ENCODE results near the gene TNN. TPM values are rescaled to one million over a fixed set of nuclear protein-coding genes. Genes with fewer than 3 reads are reported as not detected.
A peak's percentile ranks its signal among the peaks of the same experiment; 100 is the strongest.

Gene TNN
- total and polyA plus RNA-seq, 7 donors: 0.03 to 0.36 (median 0.28) TPM; not detected in 2

GRCh38 chr1:175080030-175080429 lies 12.4 kb downstream of the TNN start:
- no peaks in the 10 kb centered on the region for H3K4me1 ChIP-seq
- no peaks in the 10 kb centered on the region for H3K36me3 ChIP-seq
- intact Hi-C loops (cut with DNase I): no loop called here
- no peak for TF ChIP-seq EP300 (IDR thresholded peaks at IDR 0.05)
- no peak for TF ChIP-seq POLR2A (IDR thresholded peaks at IDR 0.05)
- no peak for TF ChIP-seq POLR2AphosphoS5 (IDR thresholded peaks at IDR 0.05)
- TF ChIP-seq CTCF (IDR thresholded peaks at IDR 0.05): no peak
- DNase-seq: no peak
- no peaks in the 10 kb centered on the region for H3K9me3 ChIP-seq
- no peaks in the 10 kb centered on the region for H3K27me3 ChIP-seq
- H3K27ac ChIP-seq: no peak overlapping the region
- no peak overlapping the region for H3K4me3 ChIP-seq
- 68 to 72% methylated on average over 6 of the region's 6 CpGs for WGBS, 2 donors

GRCh38 chr1:175081983-175082382 lies 14.3 kb downstream of the TNN start:
- intact Hi-C loops (cut with DNase I): no loop called here
- Histone ChIP-seq H3K9me3 (no peaks in the 10 kb centered on the region), H3K4me1 (no peaks in the 10 kb centered on the region), H3K4me3 (no peak overlapping the region), H3K36me3 (no peaks in the 10 kb centered on the region), H3K27me3 (no peaks in the 10 kb centered on the region), H3K27ac (no peak overlapping the region)
- WGBS, 2 donors: 90 to 93% methylated on average over 2 of the region's 2 CpGs
- no peak for DNase-seq
- no peak for TF ChIP-seq POLR2A (IDR thresholded peaks at IDR 0.05)
- TF ChIP-seq EP300 (IDR thresholded peaks at IDR 0.05): no peak
- no peak for TF ChIP-seq CTCF (IDR thresholded peaks at IDR 0.05)
- no peak for TF ChIP-seq POLR2AphosphoS5 (IDR thresholded peaks at IDR 0.05)

- 90% methylated on average over 3 of the region's 3 CpGs for WGBS, 2 donors
- Histone ChIP-seq H3K27ac (no peak overlapping the region), H3K4me3 (no peak overlapping the region), H3K9me3 (no peaks in the 10 kb centered on the region), H3K36me3 (no peaks in the 10 kb centered on the region), H3K27me3 (no peaks in the 10 kb centered on the region), H3K4me1 (no peaks in the 10 kb centered on the region)
- no peak for DNase-seq
- no peak for TF ChIP-seq EP300 (IDR thresholded peaks at IDR 0.05)
- TF ChIP-seq POLR2AphosphoS5 (IDR thresholded peaks at IDR 0.05): no peak
- no peak for TF ChIP-seq POLR2A (IDR thresholded peaks at IDR 0.05)
- no peak for TF ChIP-seq CTCF (IDR thresholded peaks at IDR 0.05)
- intact Hi-C loops (cut with DNase I): no loop called here
These were observed 20.9 kb downstream of the TNN start for GRCh38 chr1:175088525-175088951.

- Histone ChIP-seq H3K36me3 (no peaks in the 10 kb centered on the region), H3K27me3 (no peaks in the 10 kb centered on the region), H3K9me3 (no peaks in the 10 kb centered on the region), H3K4me1 (no peaks in the 10 kb centered on the region), H3K4me3 (no peak overlapping the region), H3K27ac (no peak overlapping the region)
- no peak for TF ChIP-seq CTCF (IDR thresholded peaks at IDR 0.05)
- TF ChIP-seq POLR2AphosphoS5 (IDR thresholded peaks at IDR 0.05): no peak
- TF ChIP-seq POLR2A (IDR thresholded peaks at IDR 0.05): no peak
- no peak for TF ChIP-seq EP300 (IDR thresholded peaks at IDR 0.05)
- WGBS, 2 donors: 47 to 58% methylated on average over 7 of the region's 7 CpGs
- no peak for DNase-seq
- intact Hi-C loops (cut with DNase I): no loop called here
These were observed 21.6 kb downstream of the TNN start for GRCh38 chr1:175089136-175089718.

- intact Hi-C loops (cut with DNase I): no loop called here
- Histone ChIP-seq H3K27ac (no peak overlapping the region), H3K4me3 (no peak overlapping the region), H3K4me1 (no peaks in the 10 kb centered on the region), H3K9me3 (no peaks in the 10 kb centered on the region), H3K27me3 (no peaks in the 10 kb centered on the region), H3K36me3 (no peaks in the 10 kb centered on the region)
- WGBS, 2 donors: 90 to 97% methylated on average over 2 of the region's 2 CpGs
- TF ChIP-seq POLR2AphosphoS5 (IDR thresholded peaks at IDR 0.05): peak in 2 of 4 donors; percentile 13 to 33
- no peak for TF ChIP-seq EP300 (IDR thresholded peaks at IDR 0.05)
- DNase-seq: no peak
These were observed 23.1 kb downstream of the TNN start for GRCh38 chr1:175090780-175091179.

Measured in sigmoid colon (tissue), 7 donors.